Stimulated activated CD4-positive, alpha-beta T cell treated with anti-CD3 and anti-CD28 coated beads, Interleukin-15, amount 100 ng/mL, for 48 hours (primary cell): ENCODE results near the gene ASB15.

Experiments
- DNase-seq, 2 donors: peaks; one replicate each; pipeline ENCODE4 v3.0.0-alpha.2; 2020; ENCODE audit warnings: low read depth in 2 of 2

ASB15 gene

GRCh38 chr7:123635551-123636359 is 34.1 kb downstream of the ASB15 start:
- no peak for DNase-seq

- no peak for DNase-seq
These were observed 35.6 kb downstream of the ASB15 start for GRCh38 chr7:123637203-123637602.

GRCh38 chr7:123637878-123638277 is 36.3 kb downstream of the ASB15 start:
- no peak for DNase-seq

DNA sequence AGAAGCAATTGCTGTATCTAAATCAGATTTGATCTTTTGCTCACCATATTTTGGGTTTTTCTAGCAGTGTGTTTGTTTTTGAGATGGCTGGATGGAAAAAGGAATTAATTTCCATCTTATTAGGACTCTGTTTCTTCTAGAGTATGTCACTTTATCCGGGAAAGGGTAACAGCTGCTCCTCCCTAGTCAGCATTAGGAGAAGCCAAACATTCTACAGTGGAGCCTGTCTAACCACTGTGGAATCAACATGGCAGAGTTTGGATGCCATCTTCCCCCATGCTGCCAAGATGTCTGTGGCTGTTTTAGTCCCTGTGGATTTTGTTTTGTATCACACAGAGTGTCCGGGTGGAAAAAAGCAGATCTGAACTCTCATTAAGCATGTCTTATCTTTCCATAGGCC is 38.0 kb downstream of the ASB15 start:
- DNase-seq: no peak

DNA sequence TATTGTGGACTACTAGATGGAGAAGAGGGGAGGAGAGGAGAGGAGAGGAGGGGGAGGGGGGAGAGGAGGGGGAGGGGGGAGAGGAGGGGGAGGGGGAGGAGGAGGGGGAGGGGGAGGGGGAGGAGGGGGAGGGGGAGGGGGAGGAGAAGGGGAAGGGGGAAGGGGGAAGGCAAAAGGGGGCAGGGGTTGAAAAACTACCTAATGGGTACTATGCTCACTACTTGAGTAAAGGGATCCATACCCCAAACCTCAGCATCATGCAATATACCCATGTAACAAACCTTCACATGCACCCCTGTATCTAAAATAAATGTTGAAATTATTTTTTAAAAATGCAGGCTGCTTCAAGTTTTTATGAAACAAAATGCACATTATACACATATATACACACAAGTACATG is 39.0 kb downstream of the ASB15 start:
- no peak for DNase-seq

- no peak for DNase-seq
These were observed 40.3 kb downstream of the ASB15 start for GRCh38 chr7:123641901-123642300.

DNA sequence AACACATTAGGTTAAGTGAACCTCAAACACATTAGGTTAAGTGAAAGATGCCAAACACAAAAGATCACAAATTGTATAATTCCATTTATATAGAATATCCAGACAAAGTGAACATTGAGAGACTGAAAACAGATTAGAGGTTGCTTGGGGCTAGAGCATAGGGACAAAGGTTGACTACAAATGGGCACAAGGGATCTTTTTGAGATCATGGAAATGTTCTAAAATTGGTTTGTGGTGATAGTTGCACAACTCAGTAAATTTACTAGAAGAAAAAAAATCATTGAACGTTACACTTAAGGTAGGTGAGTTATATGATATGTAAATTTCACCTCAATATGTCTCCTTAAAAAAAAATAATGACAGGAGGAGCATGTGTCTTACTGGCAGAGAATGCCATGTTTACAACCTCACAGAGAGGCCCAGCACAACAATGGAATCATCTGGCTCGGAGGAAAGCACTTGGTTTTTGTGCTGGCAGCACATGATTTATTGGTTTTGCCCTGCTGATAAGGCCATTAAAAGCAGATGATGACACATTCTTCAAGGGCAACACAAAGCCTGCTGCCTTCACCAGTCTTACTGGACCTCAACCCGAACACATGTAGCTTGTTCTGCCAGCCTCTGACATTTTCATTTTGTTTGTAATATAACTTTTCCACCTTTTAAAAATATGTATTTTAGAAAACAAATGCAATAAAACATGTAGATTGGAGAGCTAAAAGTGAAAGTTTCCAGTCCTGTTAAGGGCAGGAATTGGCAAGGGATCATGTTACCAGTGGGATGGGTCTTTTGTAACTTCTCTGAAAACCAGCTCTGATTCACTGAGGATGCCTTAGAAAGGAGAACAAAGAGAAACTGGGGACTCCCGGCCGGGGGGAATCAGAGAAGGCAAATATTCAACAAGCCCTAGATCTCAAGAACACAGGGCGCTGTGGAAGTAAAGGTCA is 42.1 kb downstream of the ASB15 start:
- no peak for DNase-seq

GRCh38 chr7:123645516-123645915 is 43.9 kb downstream of the ASB15 start:
- no peak for DNase-seq

DNA sequence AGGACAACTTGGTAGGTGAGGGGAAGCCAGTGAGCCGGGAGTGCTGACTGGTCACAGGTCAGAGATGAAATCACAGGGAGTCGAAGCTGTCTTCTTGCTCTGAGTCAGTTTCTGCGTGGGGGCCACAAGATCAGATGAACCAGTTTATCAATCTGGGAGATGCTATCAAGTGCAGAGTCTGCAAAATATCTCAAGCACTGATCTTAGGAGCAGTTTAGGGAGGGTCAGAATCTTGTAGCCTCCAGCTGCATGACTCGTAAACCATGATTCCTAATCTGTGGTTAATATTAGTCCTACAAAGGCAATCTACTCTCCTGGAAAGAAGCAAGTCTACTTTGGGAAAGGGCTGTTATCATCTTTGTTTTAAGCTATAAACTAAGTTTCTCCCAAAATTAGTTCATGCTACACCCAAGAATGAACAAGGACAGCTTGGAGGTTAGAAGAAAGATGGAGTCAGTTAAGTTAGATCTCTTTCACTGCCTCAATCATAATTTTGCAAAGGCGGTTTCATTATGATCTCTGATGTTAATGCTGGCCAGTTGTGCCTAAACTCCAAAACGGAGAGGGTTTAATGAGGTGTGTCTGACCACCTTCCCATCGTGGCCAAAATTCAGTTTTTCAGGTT is 45.6 kb downstream of the ASB15 start:
- no peak for DNase-seq

- no peak for DNase-seq
These were observed 48.3 kb downstream of the ASB15 start for GRCh38 chr7:123649964-123650363.

GRCh38 chr7:123650595-123650994 is 49.0 kb downstream of the ASB15 start:
- DNase-seq: no peak

GRCh38 chr7:123652406-123652805 is 50.8 kb downstream of the ASB15 start:
- no peak for DNase-seq

- no peak for DNase-seq
These were observed 51.5 kb downstream of the ASB15 start for GRCh38 chr7:123653162-123653561.

GRCh38 chr7:123655614-123656013 is 54.0 kb downstream of the ASB15 start, which contains the start of gene LMOD2:
Gene LMOD2, plus strand, starts transcription at chr7:123655866. Its CDS starts 98 bp downstream, at chr7:123655964.
- no peak for DNase-seq

DNA sequence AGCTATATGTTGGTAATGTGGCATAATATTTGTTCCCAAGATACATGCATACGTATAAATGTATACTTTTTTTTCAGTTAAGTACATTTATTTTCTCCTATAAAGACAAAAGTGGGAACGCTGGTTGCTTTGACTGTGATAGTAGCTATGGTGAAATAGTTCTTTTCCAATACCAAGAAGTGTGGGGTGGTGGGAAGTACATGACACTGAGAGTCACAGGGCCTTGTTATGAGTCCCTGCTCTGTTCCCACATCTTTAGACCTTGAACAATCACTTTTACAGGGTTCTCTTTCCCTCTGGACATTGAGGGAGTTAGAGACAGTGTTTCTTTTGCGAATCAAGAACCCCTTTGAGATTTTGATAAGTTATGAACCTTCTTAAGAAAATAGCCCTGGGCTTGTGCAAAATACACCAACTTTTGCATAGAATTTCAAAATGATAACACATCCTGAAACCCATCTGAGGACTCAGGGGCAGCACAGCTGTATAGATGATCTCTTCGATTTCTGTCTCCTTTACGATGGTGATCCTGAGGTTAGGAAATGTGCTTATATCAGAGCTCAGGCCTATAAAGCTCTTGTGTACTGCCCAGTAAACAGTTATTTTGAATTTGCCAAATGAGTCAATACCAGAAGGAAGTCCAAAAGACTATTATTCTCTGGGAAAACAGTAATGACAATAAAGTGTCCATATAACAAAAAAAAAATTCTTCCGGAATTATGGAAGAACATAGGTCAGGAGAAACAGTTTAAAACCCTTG is 55.1 kb downstream of the ASB15 start:
- DNase-seq: no peak

DNA sequence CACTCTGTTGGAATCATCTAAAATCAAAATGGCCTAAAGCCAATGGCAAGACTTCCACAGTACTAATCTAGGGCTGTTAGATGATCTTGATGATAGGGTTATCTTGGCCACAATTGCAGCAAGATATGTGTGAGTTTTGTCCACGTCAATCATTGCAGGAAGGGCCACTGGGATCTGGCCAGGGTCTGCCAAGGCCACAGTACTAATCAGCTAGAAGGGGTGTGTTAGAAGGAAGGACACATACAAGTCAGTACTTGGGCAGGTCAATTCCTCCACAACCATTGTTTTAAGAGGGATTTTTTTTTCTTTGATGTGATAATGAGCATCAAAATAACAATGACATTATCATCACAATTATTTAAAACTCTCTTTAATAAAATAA is 55.7 kb downstream of the ASB15 start:
- no peak for DNase-seq

DNA sequence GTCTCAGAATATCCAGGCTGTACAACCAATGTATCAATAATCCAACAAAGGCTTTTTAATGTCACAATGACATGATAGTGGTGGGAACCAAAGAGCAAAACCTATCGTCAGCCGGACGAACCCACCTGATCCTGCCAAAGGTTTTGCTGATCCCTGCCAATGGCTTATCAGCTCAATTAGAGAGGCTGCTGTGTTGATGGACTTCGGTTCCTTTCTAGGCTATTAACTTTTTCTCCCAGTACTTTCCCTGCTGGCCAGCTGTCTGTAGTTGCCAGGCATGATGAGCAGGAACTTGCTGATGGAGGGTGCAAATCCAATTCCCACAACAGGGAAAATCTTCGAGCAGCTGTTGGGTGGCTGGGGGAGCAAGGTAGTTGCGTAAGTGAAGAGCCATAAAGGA is 56.4 kb downstream of the ASB15 start:
- DNase-seq: no peak

GRCh38 chr7:123660514-123661354 is 59.1 kb downstream of the ASB15 start:
- no peak for DNase-seq

GRCh38 chr7:123661765-123662164 is 60.1 kb downstream of the ASB15 start:
- no peak for DNase-seq

- no peak for DNase-seq
These were observed 60.7 kb downstream of the ASB15 start for GRCh38 chr7:123662293-123662692.

GRCh38 chr7:123662755-123663154 is 61.1 kb downstream of the ASB15 start:
- DNase-seq: no peak
